Measurements from ENCODE around the gene KIF18B.

- TF ChIP-seq POLR2A (IDR thresholded peaks at IDR 0.05) (no peak), CTCF (IDR thresholded peaks at IDR 0.05) (no peak), POLR2AphosphoS5 (IDR thresholded peaks at IDR 0.05) (no peak), EP300 (IDR thresholded peaks at IDR 0.05) (no peak)
Observed at GRCh38 chr17:44955674-44956425, 8.3 kb upstream of the KIF18B start.
